Central memory CD4-positive, alpha-beta T cell (primary cell): ENCODE data around the gene VPS13C.
"Not testable (repeated sequence)": the region's sequence is repeated elsewhere in the genome, so short reads cannot be mapped to it uniquely, and the experiment has no call there.

ENCODE experiments used
- DNase-seq: peaks from one replicate; pipeline ENCODE4 v3.0.0; 2022

Gene VPS13C

DNA sequence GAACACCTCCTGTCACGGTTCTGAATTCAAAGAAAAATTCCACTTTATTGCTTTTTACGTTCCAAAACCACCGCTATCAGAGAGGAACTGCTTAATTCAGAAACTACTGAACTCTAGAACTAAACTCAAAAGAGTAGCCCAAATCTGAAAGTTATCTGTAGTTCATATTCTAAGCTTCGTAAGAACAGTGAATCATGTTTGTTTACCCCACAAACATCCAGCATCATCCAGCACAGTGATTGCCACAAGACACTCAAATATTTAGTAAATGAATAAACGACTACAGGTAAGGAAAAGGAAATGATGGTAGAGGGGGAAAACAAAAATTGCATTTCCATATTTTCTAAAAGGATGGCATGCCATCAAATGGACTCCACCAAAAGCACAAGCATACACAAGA is 32.3 kb downstream of the VPS13C start:
- DNase-seq = no peak

DNA sequence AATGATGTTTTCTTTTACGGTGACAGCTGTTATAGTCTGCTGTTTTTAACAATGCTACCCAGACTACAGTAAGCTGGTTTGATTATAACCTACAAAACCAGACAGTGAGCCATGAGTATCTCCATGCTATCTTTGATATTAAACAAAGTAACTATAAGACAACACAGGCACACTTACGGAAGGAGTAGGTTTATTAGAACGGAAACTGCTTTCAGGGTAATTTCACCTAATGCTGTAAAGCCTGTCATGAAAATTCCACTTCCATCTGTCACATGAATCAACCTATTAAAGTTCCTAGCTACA is 33.0 kb downstream of the VPS13C start:
- DNase-seq = no peak

DNA sequence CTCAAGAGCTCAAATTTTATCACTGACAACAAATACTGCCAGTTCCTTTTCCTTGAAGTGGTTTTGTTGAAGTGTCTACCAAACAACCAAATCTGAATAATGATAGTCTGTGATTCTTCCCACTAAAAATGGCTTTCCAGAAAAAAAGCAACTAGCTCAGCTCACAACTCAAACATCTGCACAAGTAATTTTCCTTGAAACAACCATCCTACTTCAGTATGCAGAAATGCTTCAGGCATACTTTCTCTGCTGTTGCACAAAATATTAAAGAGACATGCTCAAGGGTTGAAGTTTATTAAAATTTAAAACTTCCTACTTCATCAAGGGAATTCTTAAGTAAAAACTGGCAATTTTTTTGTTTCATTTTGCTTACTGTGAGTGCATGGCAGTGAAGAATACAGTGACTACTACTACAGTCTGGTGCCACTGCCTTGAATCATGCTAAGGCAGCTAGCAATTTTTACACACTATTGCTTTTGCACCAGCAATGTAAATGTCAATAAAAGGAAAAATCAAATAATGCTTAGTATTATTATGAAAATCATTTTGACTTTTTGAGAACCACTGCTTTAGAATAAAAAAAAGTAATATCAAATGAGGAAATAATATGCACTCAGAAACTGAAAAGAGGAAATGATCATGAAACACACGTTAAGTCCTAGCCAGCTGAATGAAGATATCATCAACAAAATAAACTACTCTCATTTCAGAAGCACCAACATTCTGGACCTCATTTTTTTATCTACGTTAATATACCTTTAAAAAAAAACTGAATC is 33.6 kb downstream of the VPS13C start:
- DNase-seq = no peak

DNA sequence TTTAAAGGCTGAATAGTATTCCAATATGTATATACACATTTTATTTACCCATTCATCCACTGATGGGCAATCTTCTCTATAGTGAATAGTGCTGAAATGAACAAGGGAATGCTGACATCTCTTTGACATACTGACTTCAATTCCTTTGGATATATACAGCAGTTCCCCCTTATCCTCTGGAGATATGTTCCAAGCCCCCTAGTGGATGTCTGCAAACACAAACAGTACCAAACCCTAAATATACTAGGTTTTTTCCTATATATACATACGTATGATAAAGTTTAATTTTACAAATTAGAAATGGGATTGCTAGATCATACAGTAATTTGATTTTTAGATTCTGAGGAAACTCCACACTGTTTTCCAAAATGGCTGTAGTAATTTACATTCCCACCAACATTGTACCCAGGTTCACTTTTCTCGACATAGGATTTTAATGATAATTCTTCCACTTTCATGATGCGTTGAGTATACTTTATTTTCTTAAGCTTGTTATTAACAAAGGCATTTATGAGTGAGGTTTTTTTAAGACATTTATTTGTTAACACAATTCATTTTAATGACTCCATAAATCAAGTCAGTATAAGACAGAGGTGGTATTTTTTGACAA is 38.2 kb downstream of the VPS13C start:
- DNase-seq = no peak

DNA sequence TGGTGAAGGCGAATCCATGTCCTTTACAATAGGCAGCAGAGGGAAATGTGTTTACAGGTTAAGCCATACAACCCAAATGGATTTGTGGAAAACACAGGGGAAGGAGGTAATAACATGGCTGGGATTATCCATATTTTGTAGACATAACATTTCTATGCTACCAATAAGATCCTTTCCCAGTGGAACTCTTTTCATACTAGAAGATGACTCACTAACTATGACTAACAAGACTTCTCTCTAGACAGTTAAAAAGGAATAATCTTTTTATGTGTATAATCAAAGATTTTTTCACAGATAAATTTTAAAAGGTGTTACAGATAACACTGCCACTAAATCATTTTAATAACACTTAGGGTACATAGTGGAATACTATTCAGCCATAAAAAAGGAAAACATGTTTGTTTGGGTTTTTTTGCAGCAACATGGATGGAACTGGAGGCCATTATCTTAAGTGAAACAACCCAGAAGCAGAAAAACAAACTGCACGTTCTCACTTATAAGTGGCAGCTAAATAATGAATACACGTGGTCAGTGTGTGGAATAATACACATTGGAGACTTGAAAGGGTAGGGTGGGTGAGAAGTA is 39.6 kb downstream of the VPS13C start:
- DNase-seq = no peak

DNA sequence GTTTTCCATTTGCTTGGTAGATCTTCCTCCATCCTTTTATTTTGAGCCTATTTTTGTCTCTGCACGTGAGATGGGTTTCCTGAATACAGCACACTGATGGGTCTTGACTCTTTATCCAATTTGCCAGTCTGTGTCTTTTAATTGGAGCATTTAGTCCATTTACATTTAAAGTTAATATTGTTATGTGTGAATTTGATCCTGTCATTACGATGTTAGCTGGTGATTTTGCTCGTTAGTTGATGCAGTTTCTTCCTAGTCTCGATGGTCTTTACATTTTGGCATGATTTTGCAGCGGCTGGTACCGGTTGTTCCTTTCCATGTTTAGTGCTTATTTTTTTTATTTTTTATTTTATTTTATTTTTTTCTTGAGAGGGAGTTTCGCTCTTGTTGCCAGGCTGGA is 54.9 kb downstream of the VPS13C start:
- not testable (repeated sequence) for DNase-seq

DNA sequence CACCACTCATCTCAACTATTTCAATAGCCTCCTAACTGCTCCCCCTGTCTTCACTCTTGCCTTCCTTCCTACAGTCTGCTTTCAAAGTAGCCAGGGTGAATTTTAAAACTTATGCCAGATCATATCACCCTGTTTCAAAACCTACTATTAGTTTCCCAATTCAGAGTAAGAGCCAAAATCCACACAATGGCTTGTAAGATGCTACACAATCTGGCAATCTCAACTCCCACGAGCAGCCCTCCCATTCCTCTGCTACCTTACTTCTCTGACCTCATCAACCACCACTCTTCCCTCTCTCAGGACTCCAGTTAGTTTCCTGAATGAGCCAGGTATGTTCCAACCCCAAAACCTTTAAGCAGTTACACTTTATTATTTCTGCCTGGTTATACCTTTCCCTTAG is 62.5 kb downstream of the VPS13C start:
- no peak for DNase-seq

DNA sequence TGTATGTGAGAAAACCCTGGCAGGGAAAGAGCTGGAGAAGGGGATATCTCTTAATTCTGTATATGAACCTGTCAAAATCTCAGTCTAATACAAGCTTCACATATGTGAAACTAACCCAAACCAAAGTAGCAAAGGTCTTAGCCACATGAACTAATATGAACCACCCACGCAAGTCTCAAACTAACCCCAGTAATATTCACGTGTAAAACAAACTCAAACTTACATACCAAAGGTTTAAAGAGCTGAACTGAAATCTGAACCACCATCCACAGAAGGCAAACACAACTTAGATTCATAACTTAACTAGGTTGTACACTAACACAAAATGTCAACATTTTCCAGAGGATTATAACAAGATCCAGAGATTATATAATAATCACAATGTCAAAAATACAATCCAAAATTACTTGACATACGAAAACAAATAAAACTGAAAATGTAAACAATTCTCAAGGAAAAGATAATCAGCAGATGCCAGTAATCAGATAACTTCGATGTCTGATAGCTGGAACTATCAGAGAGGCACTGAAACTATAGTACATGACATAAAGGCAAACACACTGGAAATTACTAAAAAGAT is 64.1 kb downstream of the VPS13C start:
- DNase-seq = no peak

DNA sequence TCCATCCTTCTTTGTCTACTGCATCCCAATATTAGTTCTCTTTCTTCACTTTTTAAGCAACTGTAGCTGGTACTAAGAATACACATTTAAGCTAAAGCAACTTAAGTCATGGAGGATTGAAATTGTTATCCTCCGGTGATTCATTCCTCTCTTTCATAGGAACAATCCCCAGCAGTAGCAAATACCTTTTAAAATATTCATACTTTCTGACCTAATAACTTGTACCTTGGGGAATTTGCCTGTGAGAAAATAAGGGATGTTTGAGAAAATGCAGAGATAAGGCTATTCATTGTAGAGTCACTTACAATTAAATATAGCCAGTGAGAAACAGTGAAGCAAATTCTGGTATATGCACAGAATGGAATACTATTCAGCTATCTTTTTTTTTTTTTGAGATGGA is 66.0 kb downstream of the VPS13C start:
- no peak for DNase-seq

DNA sequence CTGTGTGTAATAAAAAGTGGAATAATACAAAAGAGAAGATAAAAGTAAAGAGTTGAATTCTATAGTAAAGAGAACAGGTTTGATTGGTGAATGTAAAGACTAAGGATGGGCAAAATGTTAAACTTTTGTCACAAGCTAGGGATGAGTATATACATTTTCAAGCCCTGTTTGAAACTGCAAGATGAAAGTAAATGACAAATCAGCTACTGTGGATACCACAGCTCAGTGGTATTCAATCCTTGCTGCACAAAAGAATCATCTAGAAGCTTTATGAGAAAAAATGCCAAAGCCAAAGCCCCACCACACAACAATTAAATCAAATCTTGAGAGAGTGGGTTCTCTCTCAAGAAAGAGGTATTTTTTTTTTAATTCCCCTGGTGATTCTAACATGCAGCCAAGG is 67.7 kb downstream of the VPS13C start:
- no peak for DNase-seq

DNA sequence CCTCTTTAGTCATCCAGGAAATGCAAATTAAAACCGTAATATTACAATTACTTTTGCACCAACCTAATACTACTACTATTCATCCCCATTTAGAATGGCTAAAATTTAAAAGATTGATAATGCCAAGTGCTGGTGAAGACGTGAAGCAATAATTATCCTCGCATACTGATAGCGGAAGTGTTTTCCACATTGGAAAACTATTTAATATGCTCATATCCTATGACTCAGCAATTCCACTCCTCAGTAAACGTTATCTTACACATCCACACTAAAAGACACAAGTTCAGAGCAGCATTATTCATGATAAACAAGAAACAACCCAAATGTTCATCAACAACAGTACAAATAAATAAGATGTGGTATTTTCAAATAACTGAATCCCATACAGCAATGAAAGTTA is 70.6 kb downstream of the VPS13C start:
- no peak for DNase-seq

DNA sequence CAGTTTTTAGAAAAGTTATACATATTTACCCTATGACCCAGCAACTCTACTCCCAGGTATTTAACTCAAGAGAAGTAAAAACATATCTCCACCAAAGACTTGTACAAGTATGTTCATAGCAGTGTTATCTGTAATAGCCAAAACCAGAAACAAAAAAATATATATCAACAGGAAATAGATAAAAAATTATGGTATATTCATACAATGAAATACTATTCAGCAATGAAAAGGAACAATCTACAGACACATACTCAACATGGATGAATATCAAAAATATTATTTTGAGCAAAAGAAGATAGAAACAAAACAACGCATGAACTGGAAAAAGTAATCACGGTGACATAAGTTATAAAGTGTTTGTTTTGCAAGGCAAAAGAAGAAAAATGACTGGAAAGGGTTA is 72.4 kb downstream of the VPS13C start:
- DNase-seq = no peak

DNA sequence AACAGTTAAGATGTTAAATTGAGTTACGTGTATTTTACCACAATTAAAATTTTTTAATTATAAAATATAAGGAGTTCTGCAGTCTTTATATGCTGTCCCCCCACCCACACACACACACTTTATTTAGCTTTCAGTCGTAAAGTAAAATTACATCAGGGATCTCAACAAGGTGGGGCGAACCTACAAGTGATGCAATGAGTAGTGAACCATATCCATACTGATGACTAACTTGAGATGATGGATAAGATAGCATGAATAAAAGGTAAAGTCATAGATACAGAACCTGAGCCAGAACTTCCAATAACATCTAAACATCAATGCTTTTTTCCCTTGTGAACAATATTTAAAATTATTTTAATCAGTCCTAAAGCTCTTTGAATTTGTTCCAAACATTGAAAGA is 77.2 kb downstream of the VPS13C start:
- DNase-seq = no peak

DNA sequence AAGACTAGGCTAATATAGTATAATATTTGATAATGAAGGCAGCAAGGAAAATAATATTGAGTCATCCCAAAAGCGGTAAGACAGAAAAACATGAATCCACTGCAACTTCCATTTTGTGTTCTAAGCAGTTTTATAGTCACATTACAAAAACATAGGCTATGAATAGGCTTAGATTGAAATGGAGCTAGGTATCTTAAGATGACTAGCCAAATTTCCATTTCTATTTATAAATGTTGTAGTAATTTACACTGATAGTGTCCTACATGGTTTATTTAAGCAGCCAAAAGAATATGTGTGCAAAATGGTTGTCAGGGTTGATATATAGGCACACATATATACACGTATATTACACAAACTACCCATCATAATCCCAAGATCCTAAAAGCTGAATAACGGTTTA is 82.0 kb downstream of the VPS13C start:
- DNase-seq = no peak

DNA sequence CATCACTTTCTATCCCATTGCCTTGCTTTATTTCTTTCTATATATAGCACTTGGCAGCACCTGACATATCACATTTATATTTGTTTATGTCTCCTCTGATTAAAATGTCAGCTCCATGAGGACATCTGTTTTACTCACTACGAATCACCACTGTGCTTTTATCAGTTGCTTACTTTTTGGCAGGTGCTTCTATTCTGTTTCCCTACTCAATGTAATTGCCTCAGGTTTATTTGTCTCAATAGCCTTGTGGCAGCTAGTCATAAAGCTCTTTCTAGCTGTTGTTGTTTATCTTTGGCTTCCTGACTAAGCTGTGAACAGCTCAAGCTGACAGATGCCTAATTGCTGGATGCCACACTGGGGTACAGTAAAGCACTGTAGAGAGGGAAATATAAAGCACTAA is 85.5 kb downstream of the VPS13C start:
- no peak for DNase-seq

DNA sequence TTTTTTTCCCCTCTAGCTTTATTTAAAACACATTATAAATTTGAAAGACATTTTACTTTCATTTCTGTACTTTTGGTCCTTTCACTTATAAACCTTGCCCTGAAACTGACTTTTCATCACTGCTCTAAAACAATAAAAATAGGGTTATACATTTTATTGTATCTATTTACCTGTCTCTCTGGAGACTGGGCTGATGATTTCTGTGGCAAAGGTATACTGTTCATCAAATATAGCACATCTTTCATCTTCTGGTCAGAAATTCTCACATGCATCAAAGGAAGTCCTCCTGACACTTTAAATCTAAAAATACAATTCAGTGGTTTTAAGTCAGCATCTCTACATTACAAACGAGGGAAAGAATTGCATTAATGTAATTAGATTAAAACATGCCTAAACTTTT is 86.1 kb downstream of the VPS13C start:
- no peak for DNase-seq

DNA sequence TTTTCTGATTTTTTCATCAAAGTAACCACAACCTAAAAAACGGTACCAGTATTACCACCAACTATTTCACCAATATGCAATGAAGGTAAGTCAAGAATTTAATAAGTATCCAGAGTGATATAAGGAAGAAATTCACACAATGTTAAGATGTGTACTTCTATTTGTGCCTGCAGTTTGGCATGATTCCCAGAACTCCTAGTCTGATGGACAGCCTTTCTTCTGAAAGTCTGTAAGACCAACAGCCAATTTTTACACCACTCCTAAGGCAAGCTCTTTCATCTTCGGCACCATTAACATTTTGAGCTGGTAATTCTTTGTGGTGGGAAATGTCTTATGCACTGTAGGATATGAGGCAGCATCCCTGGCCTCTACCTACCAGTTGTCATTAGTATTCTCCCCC is 108.3 kb downstream of the VPS13C start:
- no peak for DNase-seq

DNA sequence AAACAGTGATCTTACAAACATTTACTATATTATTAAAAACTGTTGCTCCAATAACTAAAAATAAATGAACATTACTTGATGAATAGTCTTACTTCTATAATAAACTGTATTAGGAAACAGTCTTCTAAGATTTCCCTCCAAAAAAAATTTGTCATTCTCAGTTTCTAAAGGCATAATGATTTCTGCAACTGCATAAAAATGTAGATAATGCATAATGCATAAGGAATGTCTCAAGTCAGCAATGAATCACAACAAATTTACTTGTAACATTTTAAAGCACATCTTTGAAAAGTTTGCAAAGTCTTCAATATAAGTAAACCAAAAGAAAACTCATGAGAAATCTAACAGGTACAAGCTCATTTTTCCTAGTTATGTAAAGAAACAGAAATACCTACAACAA is 113.5 kb downstream of the VPS13C start:
- DNase-seq = no peak

DNA sequence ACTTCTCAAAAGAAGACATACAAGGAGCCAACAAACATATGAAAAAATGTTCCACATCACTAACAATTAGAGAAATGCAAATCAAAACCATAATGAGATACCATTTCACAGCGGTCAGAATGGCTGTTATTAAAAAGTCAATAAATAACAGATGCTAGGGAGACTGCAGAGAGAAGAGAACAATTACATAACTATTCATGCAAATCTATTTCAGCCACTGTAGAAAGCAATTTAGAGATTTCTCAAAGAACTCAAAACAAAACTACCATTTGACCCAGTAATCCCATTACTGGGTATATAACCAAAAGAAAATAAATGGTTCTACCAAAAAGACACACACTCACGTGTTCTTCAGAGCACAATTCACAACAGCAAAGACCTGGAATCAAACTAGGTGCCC is 116.3 kb downstream of the VPS13C start:
- no peak for DNase-seq

DNA sequence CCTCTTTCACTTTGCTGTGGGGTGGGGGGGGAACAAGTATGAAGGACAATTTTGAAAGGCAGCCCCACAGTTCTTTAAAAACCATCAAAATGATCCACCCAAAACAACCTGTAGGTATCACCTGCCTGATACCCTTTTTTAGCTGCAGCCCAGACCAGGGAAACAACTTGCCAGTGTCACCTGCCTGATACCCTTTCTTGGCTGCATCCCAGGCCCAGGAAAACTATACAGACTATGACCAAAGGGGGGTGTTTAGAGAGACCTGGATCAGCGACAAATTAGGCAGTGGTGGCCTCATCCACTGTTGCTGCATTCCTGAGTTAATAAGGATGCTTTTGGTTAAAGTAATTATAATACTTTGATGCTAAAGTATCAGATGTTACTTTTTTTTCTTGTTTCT is 122.0 kb downstream of the VPS13C start:
- no peak for DNase-seq

DNA sequence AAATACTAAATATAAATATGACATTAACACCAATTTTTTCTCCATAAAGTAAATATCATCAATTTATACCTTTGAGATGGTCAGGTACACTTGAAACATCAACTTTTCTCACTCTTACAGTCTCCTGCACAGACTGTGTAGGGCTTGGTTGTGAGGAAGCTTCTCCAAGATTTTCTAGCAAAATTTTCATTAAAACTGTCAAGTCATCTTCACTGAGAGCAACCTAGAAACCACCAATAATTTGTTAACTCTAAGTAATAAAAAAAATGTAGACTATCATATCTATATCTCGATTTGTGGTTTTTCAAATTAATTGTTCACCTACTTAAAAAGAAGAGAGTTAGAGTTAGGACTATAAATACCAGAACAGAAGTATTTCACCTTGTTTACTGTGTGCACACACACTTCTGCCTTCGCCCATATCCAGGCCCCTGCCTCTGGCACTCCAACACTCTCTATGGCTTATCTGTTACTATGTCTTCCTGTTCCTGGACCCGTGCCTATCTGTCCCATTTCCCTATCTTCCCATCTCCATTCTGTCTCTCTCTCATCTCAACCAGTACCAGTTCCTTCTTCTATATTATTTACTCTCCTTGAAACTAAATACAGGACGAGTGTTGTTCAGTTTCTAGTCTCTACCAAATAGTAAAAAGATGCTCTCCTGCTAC is 123.6 kb downstream of the VPS13C start:
- no peak for DNase-seq

DNA sequence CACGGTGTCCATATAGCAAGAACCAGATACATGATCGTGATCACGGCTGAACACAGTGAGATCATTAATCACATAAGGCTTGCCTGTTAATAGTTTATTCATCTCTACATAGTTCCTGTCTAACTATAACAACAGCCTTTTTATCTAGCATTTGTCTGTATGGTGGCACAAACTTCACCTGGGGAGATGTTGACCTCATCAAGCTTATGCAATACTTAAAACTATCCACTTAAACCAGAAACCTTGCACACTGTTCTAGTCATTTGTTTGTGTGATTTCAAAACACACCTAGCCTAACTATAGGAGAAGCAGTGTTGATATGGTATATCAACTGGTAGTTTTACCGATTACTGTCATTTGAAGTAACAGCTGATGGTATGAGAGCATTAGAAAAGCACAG is 124.8 kb downstream of the VPS13C start:
- DNase-seq = no peak

DNA sequence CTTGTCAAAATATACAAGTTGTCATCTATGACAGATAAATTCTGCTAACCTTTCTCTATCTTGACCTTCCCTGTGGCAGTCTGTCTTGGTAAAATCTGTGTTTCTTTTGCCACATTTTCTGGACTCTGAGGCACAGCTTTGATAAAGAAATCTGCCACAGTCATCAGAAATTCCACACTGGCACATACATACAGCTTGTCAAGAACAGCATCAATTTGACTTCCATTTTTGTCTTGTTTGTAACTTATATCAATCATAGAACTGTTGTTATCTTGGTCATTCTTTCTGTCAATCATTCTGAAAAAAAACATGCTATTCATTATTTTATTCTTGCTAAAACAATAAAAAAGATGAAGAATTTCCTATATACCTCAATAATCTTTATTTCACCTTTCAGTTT is 130.8 kb downstream of the VPS13C start:
- DNase-seq = no peak

DNA sequence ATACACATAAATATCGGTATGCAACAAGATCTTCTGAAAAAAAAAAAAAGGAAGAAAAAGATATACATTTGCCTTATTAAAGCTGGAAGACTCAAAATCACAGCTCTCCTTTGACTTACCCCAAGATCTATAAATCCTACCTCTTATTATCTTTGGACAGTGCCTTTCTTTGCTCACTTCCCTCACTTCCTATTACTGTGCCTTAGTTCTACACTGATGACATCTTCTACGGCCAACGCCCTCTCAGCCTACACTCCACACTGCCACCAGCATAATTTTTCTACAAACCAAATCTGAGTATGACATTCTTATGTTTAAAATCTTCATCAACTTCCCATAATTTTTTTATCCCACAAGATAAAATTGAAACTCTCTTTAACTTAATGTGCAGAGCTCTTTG is 137.1 kb downstream of the VPS13C start:
- DNase-seq = no peak
